Measurements from ENCODE around the gene SRCAP. TPM values are rescaled to one million over a fixed set of nuclear protein-coding genes. Genes with fewer than 3 reads are reported as not detected.

The SRCAP gene
- polyA plus RNA-seq, 3 donors from 2014 or later: 1.9 to 38.9 (median 2.8) TPM

DNA sequence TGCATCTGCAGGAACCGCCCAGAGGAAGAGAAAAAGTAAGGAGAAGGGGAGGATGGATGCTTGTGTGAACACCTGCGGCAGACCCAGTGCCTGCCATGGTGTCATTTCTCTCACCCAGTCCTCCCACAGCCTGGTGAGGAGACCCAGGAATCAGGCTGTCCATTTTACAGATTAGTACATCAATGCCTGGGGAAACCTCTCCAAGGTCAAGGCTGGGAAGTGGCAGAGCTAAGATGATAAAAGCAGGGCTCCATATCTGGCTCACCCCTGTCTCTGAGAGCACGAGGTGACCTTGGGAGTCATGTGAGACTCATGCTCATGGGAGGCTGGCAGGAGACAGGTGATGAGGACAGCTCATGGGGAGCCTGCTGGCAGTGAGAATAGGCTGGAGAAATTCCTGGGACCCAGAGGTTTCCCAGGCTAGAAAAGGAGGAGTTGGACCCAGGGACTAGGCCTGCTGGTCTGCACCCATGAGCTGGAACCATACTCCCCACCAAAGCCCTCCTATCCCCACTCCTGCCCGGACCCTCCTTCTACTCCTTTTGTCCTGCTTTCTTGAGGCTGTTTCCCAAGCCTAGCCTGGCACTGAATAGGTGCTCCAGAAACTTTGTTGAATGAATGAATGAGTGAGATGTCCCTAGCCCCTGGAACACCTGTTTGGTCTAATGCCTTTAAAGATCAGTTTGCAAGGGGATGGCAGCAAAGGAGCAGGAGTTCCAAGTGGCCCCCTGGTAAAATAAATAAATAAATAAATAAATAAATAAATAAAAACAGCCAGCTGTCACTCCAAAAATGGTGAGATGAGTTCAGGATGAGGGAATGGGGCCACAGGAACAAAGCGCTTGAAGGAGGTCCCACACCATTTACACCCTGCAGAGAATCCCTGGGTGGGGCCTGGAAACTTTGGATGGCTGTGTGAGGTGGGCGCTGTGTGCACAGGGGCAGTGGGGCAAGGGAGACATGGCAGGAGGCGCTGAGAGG is 86.4 kb downstream of the SRCAP start:
- H3K27ac Mint-ChIP-seq: peak overlapping the region in 1 of 6 donors; percentile 40

GRCh38 chr16:30786115-30786935 is 87.4 kb downstream of the SRCAP start:
- DNase-seq: no peak
- Mint-ChIP-seq H3K9me3 (no peaks in the 10 kb centered on the region), H3K27me3 (ENCODE audit: low read depth in 3 of 3) (peaks cover 1 to 12% (median 7%) of the 10 kb centered on the region in 3 donors), H3K27ac (peak overlapping the region in 1 of 6 donors; percentile 69), H3K4me3 (peak overlapping the region; percentile 56 to 80 (median 72)), H3K36me3 (peaks cover 0 to 8% (median 0%) of the 10 kb centered on the region in 3 donors), H3K4me1 (peaks cover 14 to 17% of the 10 kb centered on the region in 2 donors)

More for the DNA sequence above, 86.4 kb downstream of the SRCAP start:
- H3K36me3 Mint-ChIP-seq: peaks cover 0 to 8% (median 0%) of the 10 kb centered on the region in 3 donors
- DNase-seq: no peak
- peaks cover 14 to 17% of the 10 kb centered on the region in 2 donors for H3K4me1 Mint-ChIP-seq
- H3K4me3 Mint-ChIP-seq: peak overlapping the region; percentile 29 to 80 (median 72)
- peaks cover 1 to 12% (median 7%) of the 10 kb centered on the region in 3 donors for H3K27me3 Mint-ChIP-seq (ENCODE audit: low read depth in 3 of 3)
- no peaks in the 10 kb centered on the region for H3K9me3 Mint-ChIP-seq

DNA sequence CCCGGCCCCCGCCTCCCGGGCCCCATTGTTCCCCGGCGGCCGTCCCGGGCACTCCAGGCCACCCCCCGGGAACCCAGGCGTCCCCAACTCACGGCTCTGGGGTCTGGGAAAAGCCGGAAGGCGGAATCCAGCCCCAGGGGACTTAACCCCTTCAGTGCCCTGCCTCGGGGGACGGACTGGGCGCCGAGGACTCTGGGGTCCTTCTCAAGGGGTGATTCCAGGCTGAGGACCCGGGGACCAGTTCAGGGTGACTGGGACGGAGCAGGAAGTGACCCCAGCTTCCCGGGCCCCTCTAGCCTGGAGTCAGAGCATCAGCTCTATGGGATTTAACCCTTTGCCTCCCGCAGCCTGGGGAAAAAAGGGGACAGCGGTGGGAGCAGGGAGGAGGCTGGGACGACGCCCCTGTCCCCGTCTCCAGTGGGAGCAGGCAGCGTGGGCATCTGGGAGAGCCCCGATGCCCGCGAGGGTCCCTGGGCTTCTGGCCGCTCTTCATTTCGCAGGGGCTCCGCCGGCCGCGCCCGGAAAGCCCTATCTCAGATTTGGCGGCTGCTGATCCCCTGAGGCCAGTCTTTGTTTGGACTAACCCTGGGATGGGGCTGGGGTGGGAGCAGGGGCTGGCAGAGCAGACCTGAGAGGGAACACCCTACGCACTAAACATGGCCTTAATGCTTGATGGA is 88.1 kb downstream of the SRCAP start, which contains the start of gene ZNF629:
TSS of gene ZNF629 (minus strand) at position 270 of the 677 bp plus-strand sequence. CDS start 2,723 bp downstream, outside the sequence.
- peak within 1 kb of the TSS in 1 of 6 donors; percentile 69 for H3K27ac Mint-ChIP-seq
- peaks cover 14 to 17% of the 10 kb centered on the region in 2 donors for H3K4me1 Mint-ChIP-seq
- H3K36me3 Mint-ChIP-seq: peaks cover 0 to 8% (median 0%) of the 10 kb centered on the region in 3 donors
- peak within 1 kb of the TSS; percentile 68 to 85 (median 79) for H3K4me3 Mint-ChIP-seq
- DNase-seq: peak in 1 of 3 donors; percentile 36
- H3K9me3 Mint-ChIP-seq: no peaks in the 10 kb centered on the region
- peaks cover 2 to 12% (median 7%) of the 10 kb centered on the region in 3 donors for H3K27me3 Mint-ChIP-seq (ENCODE audit: low read depth in 3 of 3)

- no peak overlapping the region for H3K27ac Mint-ChIP-seq
- H3K4me3 Mint-ChIP-seq: peak overlapping the region; percentile 62 to 85 (median 79)
- no peaks in the 10 kb centered on the region for H3K9me3 Mint-ChIP-seq
- H3K27me3 Mint-ChIP-seq (ENCODE audit: low read depth in 3 of 3): peaks cover 3 to 12% (median 7%) of the 10 kb centered on the region in 3 donors
- DNase-seq: no peak
- H3K4me1 Mint-ChIP-seq: peaks cover 14 to 17% of the 10 kb centered on the region in 2 donors
- H3K36me3 Mint-ChIP-seq: peaks cover 0 to 8% (median 0%) of the 10 kb centered on the region in 3 donors
These were observed 88.8 kb downstream of the SRCAP start for GRCh38 chr16:30787613-30788378.

Other genes with a start within 250 kb of the SRCAP start
- 100 to 1,000 TPM; 218 to 488 (median 238) TPM for gene ITGAL, start 226.4 kb upstream of the SRCAP start, polyA plus RNA-seq
- 1 to 10 TPM in 2 of 3 donors, under 1 TPM in 1; 0.15 to 1.7 (median 1.3) TPM for gene ZNF768, start 172.6 kb upstream of the SRCAP start, polyA plus RNA-seq
- gene ZNF747, start 164.3 kb upstream of the SRCAP start, polyA plus RNA-seq: 10 to 100 TPM in 1 of 3 donors, 1 to 10 TPM in 2; 7.4 to 10.2 (median 8.3) TPM
- gene ZNF764, start 140.8 kb upstream of the SRCAP start, polyA plus RNA-seq: 1 to 10 TPM; 1.3 to 6.3 (median 2.3) TPM
- gene ZNF688, start 127.5 kb upstream of the SRCAP start, polyA plus RNA-seq: 10 to 100 TPM; 31.9 to 39.0 (median 33.6) TPM
- gene ZNF785, start 113.5 kb upstream of the SRCAP start, polyA plus RNA-seq: 1 to 10 TPM; 1.2 to 3.3 (median 1.9) TPM
- 10 to 100 TPM in 1 of 3 donors, 1 to 10 TPM in 2; 7.5 to 14.7 (median 8.4) TPM for gene ZNF689, start 88.8 kb upstream of the SRCAP start, polyA plus RNA-seq
- 10 to 100 TPM; 10.6 to 29.5 (median 12.9) TPM for gene PRR14, start 48.2 kb upstream of the SRCAP start, polyA plus RNA-seq
- gene FBRS, start 40.7 kb upstream of the SRCAP start, polyA plus RNA-seq: 1 to 10 TPM in 2 of 3 donors, under 1 TPM in 1; 0.06 to 5.5 (median 1.9) TPM
- gene PHKG2, start 49.3 kb downstream of the SRCAP start, polyA plus RNA-seq: 10 to 100 TPM; 49.2 to 91.0 (median 62.7) TPM
- gene CFAP119, start 62.9 kb downstream of the SRCAP start, polyA plus RNA-seq: 1 to 10 TPM in 1 of 3 donors, under 1 TPM in 1, not detected in 1; 0.76 to 1.0 TPM
- 10 to 100 TPM; 19.3 to 87.3 (median 24.6) TPM for gene RNF40, start 63.2 kb downstream of the SRCAP start, polyA plus RNA-seq
- gene ZNF629, start 88.0 kb downstream of the SRCAP start, polyA plus RNA-seq: 1 to 10 TPM in 1 of 3 donors, under 1 TPM in 2; 0.09 to 1.1 (median 0.16) TPM
- 10 to 100 TPM; 44.5 to 80.0 (median 60.7) TPM for gene BCL7C, start 194.9 kb downstream of the SRCAP start, polyA plus RNA-seq
- gene CTF1, start 197.4 kb downstream of the SRCAP start, polyA plus RNA-seq: not detected
- gene FBXL19, start 224.4 kb downstream of the SRCAP start, polyA plus RNA-seq: 1 to 10 TPM in 1 of 3 donors, under 1 TPM in 2; 0.18 to 1.1 (median 0.22) TPM
- 10 to 100 TPM; 31.4 to 50.0 (median 40.3) TPM for gene ORAI3, start 249.9 kb downstream of the SRCAP start, polyA plus RNA-seq